IPS-NIHi7 (cell line): Measurements from ENCODE around the gene GAS7.
A peak's percentile ranks its signal among the peaks of the same experiment; 100 is the strongest.

Experiments
- DNase-seq: peaks from one replicate; pipeline ENCODE4 v3.0.0; 2012; ENCODE audit warnings: mixed read lengths; ENCODE audit errors: extremely low spot score

Gene GAS7

DNA sequence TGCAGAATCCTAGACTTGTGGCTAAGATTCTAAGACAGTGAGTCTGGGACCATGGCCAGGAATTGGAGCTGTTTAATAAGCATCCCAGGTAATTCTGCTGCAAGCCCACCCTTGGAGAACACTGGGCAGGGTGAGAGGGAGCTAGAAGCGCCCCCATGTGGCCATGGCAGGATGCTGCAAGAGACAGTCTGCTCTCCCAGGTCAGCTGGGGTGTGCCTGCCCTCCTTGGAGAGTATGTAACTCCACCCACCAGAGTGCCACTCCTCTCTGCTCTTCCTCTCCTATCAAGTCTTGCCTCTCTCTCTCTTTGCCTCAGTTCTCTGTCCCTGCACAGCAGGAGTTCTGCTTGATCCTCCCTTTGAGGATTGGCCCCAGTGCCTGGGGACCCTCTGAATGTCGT, 308.3 kb downstream of the GAS7 start:
- peak; percentile 97 for DNase-seq

DNA sequence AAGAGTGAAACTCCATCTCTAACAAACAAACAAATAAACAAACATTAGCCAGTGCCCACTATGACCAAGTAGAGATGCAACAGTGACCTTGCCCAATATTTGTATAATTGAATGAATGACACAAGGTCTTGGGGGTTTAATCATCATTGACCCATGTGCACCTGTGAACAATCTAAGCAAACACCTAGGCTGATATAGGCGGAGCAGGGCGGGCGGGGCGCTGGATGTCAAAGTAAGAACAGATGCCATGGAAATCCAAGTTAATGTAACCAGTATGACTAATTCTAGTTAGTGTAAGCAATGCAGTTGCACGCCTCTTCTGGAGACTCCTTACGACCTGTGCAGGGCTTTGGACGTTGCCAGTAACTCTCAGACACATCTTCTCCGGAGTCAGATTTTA, 310.9 kb downstream of the GAS7 start:
- no peak for DNase-seq

- no peak for DNase-seq
These were observed 312.1 kb downstream of the GAS7 start for GRCh38 chr17:9886141-9886930.

DNA sequence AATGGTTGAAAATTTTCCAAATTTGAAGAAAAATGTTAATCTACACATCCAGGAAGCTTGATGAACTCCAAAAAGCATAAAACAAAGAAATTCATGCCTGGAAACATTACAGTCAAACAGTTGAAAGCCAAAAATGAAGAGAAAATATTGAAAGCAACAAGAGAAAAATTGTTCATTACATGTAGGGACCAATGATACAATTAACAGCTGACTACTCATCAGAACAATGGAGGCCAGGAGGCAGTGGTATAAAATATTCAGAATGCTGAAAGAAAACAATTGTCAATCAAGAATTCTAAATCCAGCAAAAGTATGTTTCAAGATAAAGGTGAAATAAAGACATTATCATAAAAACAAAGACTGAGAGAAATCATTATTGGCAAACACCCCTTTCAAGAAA, 315.0 kb downstream of the GAS7 start:
- no peak for DNase-seq

- no peak for DNase-seq
These were observed 317.8 kb downstream of the GAS7 start for GRCh38 chr17:9880582-9880999.

DNA sequence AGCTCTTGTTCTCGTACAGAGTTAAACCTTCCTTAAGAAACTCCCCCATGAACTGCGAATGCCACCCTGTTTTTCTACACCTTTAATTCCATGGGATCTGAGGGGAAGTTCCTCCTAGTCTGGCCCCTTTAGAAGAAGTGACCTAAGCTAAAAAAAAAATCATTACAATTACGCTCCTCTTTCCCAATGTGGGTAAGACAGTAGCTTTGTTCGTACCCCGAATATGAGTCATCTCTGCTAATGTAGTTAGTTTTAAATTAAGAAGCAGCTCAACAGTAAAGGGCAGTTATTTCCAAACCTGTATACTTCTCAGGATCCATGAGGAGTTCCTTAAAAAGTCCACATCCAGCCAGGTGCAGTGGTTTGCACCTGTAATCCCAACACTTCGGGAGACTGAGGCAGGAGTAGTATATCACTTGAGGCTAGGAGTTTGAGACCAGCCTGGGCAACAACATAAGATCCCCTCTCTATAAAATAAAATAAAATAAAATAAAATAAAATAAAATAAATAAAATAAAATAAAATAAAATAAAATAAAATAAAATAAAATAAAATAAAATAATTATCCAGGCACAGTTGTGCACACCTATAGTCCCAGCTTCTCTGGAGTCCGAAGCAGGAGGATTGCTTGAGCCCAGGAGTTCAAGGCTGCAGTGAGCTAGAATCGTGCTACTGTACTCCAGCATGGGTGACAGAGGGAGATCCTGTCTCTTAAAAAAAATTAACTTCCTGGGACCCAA, 319.4 kb downstream of the GAS7 start:
- no peak for DNase-seq

GRCh38 chr17:9878356-9878755, 320.1 kb downstream of the GAS7 start:
- no peak for DNase-seq

DNA sequence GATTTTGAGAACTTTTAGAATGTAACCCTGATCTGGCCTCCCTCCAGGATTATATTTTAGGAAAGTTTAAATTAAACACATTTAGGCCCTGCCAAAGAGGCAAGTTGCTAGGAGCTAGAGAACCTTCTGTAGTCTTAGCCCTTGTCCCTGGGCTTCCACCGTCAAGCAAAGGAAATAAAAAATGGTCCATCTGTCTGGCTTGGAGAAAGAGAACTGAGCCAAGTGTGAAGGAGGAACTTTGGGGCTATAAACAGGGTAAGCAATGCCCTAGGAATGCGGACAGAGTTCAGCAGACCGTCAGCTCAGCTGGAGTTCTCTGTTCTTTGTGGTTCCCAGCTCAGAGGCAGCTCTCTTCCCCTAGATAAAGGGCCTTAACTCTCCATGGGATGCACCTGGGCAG, 323.0 kb downstream of the GAS7 start:
- peak; percentile 75 for DNase-seq

DNA sequence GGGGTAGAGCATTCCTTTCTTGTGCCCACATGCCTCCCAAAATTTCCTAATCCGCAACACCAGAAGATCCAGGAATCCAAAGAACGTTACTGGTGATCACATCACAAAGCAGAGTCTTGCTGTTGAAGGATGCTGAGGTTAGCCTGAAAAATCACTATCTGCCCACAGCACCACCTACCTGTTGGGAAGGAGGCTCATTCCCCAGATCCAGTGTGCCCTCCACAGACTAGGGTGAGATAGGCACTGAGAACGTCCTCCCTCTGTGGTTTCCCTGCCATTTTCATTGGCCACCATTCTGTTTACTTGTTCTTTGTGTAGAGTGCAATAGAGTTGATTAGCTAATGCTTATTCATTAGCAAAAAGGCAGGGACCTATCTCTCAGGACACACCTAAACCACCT, 323.7 kb downstream of the GAS7 start:
- peak; percentile 50 for DNase-seq

GRCh38 chr17:9872852-9873251, 325.6 kb downstream of the GAS7 start:
- DNase-seq, result no peak

DNA sequence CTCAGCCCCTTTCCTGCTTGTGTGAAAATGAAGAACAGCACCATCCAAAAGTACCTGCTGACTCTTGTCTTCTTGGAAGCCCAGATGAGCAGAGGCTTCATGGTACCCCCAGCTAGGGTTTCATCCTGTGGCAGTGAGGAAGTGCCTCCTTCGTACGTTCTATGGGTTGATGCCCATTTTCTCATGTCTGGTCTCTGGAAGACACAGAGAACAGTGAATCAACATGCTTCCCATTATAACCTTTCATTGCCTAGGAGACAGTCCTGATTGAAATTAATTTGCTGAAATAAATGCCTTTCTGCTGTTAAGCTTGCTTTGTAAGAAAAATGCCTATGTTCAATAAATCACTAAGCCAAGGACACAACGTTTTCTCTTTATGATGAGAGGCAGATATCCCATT, 329.9 kb downstream of the GAS7 start:
- DNase-seq, result no peak

GRCh38 chr17:9865586-9865985, 332.8 kb downstream of the GAS7 start:
- no peak for DNase-seq

- no peak for DNase-seq
These were observed 335.5 kb downstream of the GAS7 start for GRCh38 chr17:9862949-9863348.

DNA sequence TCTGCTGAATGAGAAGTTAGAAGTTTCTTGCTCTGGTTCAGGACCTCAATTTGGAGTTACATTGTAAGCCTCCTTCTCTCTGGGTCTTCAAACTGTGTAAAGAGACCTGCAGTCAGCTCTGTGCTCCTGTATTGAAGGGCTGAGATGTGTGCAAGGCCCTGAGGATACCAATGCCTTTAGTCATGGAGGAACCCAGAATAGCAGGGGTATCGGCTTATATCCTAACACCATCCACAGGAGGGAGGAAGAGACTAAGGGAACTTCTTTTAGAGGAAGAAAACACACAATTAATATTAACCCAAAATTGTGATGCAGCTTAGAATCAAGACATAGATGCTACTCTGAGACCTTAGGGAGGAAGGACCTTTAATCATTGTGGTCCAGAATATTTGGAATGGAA, 336.2 kb downstream of the GAS7 start:
- no peak for DNase-seq

- no peak for DNase-seq
These were observed 337.6 kb downstream of the GAS7 start for GRCh38 chr17:9860851-9861250.
